RWPE1 (cell line): ENCODE results near the gene TYMS.

ENCODE experiments used
- CTCF ChIA-PET: fragments of 350-600 bp; sonication (Branson Sonifier 250); formaldehyde crosslinking; extraction: SDS; loops from one replicate; lab custom pipeline; 2021; lab: Yijun Ruan, JAX
- POLR2A ChIA-PET: fragments of 400-600 bp; formaldehyde crosslinking; extraction: SDS; loops from one replicate; lab custom pipeline; 2020; ENCODE audit warnings: antibody characterized with exemption; ENCODE audit not compliant: low non-redundant PET; lab: Yijun Ruan, JAX
- DNase-seq: peaks from one replicate; pipeline ENCODE4 v3.0.0; 2012; ENCODE audit warnings: low spot score
- H3K27ac ChIP-seq: fragments of 450-650 bp; 2 replicates; pipeline ENCODE4 v1.5.1; 2017
- TF ChIP-seq, protein P1 (sequence below): fragments of 450-650 bp; conservative IDR thresholded peaks from 2 replicates; pipeline ENCODE4 v1.5.1; 2017; ENCODE audit warnings: low read depth, mild to moderate bottlenecking

Gene TYMS

GRCh38 chr18:641224-641623 lies 16.2 kb upstream of the TYMS start:
- H3K27ac ChIP-seq = no peak overlapping the region
- TF ChIP-seq, protein P1, sequence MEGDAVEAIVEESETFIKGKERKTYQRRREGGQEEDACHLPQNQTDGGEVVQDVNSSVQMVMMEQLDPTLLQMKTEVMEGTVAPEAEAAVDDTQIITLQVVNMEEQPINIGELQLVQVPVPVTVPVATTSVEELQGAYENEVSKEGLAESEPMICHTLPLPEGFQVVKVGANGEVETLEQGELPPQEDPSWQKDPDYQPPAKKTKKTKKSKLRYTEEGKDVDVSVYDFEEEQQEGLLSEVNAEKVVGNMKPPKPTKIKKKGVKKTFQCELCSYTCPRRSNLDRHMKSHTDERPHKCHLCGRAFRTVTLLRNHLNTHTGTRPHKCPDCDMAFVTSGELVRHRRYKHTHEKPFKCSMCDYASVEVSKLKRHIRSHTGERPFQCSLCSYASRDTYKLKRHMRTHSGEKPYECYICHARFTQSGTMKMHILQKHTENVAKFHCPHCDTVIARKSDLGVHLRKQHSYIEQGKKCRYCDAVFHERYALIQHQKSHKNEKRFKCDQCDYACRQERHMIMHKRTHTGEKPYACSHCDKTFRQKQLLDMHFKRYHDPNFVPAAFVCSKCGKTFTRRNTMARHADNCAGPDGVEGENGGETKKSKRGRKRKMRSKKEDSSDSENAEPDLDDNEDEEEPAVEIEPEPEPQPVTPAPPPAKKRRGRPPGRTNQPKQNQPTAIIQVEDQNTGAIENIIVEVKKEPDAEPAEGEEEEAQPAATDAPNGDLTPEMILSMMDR = no peak
- CTCF ChIA-PET = interaction anchor here (1.6 kb wide), 1 partner anchor 17 kb away, joined by 3 read pairs; no protein-coding TSS in a partner anchor
- POLR2A ChIA-PET = no interaction called here
- DNase-seq = no peak

DNA sequence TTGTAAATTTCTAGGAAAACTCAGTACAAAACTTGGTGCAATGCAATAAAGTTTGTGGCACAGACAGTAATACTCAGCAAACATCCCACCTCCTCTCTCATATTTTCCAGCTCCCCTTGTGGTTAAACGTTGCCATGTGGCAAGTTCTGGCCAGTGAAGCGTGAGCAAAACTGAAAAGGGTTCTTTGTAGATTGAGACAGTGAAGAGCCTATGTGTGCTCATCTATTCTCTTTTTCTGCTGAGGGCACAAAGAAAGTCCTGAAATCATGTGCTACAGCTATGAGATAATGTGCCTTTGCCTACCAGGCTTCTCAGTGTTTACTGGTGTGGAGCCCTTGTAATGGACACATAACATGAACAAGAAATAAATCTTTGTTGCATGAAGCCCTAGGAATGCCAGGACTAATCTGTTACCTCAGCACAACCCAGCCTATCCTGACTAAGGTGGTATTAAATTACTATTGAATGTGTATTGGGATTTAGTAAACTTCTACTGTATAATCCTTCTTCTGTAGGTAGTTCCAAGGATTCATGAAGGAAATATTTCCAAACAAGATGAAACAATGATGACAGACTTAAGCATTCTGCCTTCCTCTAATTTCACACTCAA lies 13.0 kb upstream of the TYMS start:
- POLR2A ChIA-PET = no interaction called here
- TF ChIP-seq, protein P1 = no peak
- DNase-seq = no peak
- no peak overlapping the region for H3K27ac ChIP-seq
- CTCF ChIA-PET = interaction anchor here (0.6 to 1.2 kb wide), 2 partner anchors 20 to 29 kb away, joined by 3 read pairs; no protein-coding TSS in a partner anchor

DNA sequence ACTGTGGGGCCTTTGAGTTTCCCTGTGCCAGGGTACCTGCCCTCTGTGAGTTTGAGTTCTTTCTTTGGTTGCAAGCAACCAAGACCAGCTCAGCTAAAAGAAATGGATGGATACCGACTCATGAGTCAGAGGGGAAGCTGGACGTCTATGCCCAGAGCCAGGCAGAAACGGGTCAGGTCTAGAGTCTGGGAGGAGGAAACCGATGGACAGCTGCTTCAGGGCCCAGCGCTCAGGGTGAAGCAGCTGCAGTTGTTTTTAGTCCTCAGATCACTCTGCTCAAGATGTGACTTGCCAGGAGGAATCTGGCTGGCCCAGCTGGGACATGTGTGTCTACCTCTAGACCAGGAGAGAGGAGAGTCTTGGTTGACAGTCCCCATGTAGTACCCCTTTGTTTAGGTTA lies 10.1 kb upstream of the TYMS start:
- TF ChIP-seq, protein P1 = no peak
- ChIA-PET CTCF (interaction anchor here (0.7 to 1.5 kb wide), 3 partner anchors 23 to 83 kb away, joined by 3 to 6 read pairs (median 3); no protein-coding TSS in a partner anchor), POLR2A (no interaction called here)
- no peak overlapping the region for H3K27ac ChIP-seq
- DNase-seq = no peak

- TF ChIP-seq, protein P1 = no peak
- ChIA-PET CTCF (interaction anchor here (0.6 kb wide), 1 partner anchor 190 kb away, joined by 4 read pairs; no protein-coding TSS in a partner anchor), POLR2A (no interaction called here)
- DNase-seq = no peak
- H3K27ac ChIP-seq = no peak overlapping the region
These were observed 8.1 kb upstream of the TYMS start for GRCh38 chr18:649341-649740.

GRCh38 chr18:650428-650858 lies 7.0 kb upstream of the TYMS start:
- POLR2A ChIA-PET = no interaction called here
- TF ChIP-seq, protein P1 = no peak
- CTCF ChIA-PET = no interaction called here
- no peak for DNase-seq
- no peak overlapping the region for H3K27ac ChIP-seq

GRCh38 chr18:652131-652530 lies 5.3 kb upstream of the TYMS start:
- CTCF ChIA-PET = interaction anchor here (0.6 kb wide), 1 partner anchor 82 kb away, joined by 5 read pairs; no protein-coding TSS in a partner anchor
- POLR2A ChIA-PET = no interaction called here
- TF ChIP-seq, protein P1 = no peak
- no peak overlapping the region for H3K27ac ChIP-seq
- DNase-seq = no peak
